WTC11 (cell line): ENCODE data around the gene ZC3H4. TPM values are rescaled to one million over a fixed set of nuclear protein-coding genes. Genes with fewer than 3 reads are reported as not detected.

Experiments used
- ATAC-seq: fragments of 200-7000 bp; cut with Tn5 transposase; 2 replicates; pipeline ENCODE4 v1.10.0; 2021; ENCODE audit warnings: mild to moderate bottlenecking, moderate library complexity
- CTCF ChIA-PET: fragments of 300-600 bp; sonication (Branson Sonifier 250); formaldehyde crosslinking; loops from one replicate; lab custom pipeline; 2021; ENCODE audit warnings: antibody characterized with exemption; lab: Charles Lee
- POLR2A ChIA-PET: fragments of 350-600 bp; sonication (Branson Sonifier 250); formaldehyde crosslinking; loops from one replicate; lab custom pipeline; 2021; ENCODE audit warnings: antibody characterized with exemption; lab: Charles Lee
- DNase-seq: peaks from one replicate; pipeline ENCODE4 v3.0.0; 2021; ENCODE audit warnings: low spot score
- H3K27ac Mint-ChIP-seq: 2 replicates; pipeline ENCODE4 v1.8.0; 2021; ENCODE audit warnings: mixed read lengths
- H3K27me3 Mint-ChIP-seq: 2 replicates; pipeline ENCODE4 v1.8.0; 2021; ENCODE audit warnings: low read depth, mild to moderate bottlenecking, moderate library complexity, mixed read lengths
- H3K36me3 Mint-ChIP-seq: 2 replicates; pipeline ENCODE4 v1.8.0; 2021; ENCODE audit warnings: mixed read lengths
- H3K4me1 Mint-ChIP-seq: 2 replicates; pipeline ENCODE4 v1.8.0; 2022; ENCODE audit warnings: mixed read lengths
- H3K4me3 Mint-ChIP-seq: 2 replicates; pipeline ENCODE4 v1.8.0; 2021; ENCODE audit warnings: mild to moderate bottlenecking, moderate library complexity, mixed read lengths
- H3K9me3 Mint-ChIP-seq: 2 replicates; pipeline ENCODE4 v1.8.0; 2021; ENCODE audit warnings: mixed read lengths
- ARID4B ChIP-seq: sonication (generic); formaldehyde crosslinking; IDR thresholded peaks from 2 replicates; pipeline ENCODE4 v1.8.0; 2023; ENCODE audit warnings: missing genetic modification reagents, mild to moderate bottlenecking, borderline replicate concordance
- E2F5 ChIP-seq: sonication (generic); formaldehyde crosslinking; IDR thresholded peaks from 2 replicates; pipeline ENCODE4 v1.8.1; 2022; ENCODE audit warnings: mild to moderate bottlenecking, moderate library complexity, missing genetic modification reagents
- ELF4 ChIP-seq: sonication (generic); formaldehyde crosslinking; IDR thresholded peaks from 2 replicates; pipeline ENCODE4 v1.8.1; 2022; ENCODE audit warnings: low read depth, mild to moderate bottlenecking, moderate library complexity, missing genetic modification reagents
- FOXK1 ChIP-seq: sonication (generic); formaldehyde crosslinking; IDR thresholded peaks from 2 replicates; pipeline ENCODE4 v1.8.0; 2022; ENCODE audit warnings: mild to moderate bottlenecking, moderate library complexity, missing genetic modification reagents
- GABPB1 ChIP-seq: sonication (generic); formaldehyde crosslinking; IDR thresholded peaks from 2 replicates; pipeline ENCODE4 v1.8.1; 2023; ENCODE audit warnings: mild to moderate bottlenecking, missing genetic modification reagents
- HMGA2 ChIP-seq: fragments of 250-450 bp; sonication (Bioruptor Pico); IDR thresholded peaks from 2 replicates; pipeline ENCODE4 v1.4.0; 2021; ENCODE audit warnings: mild to moderate bottlenecking, moderate library complexity
- IRF1 ChIP-seq: sonication (generic); formaldehyde crosslinking; IDR thresholded peaks from 2 replicates; pipeline ENCODE4 v1.8.0; 2023; ENCODE audit warnings: missing genetic modification reagents
- MAX ChIP-seq: sonication (generic); formaldehyde crosslinking; IDR thresholded peaks from 2 replicates; pipeline ENCODE4 v1.8.0; 2022; ENCODE audit warnings: mild to moderate bottlenecking, missing genetic modification reagents
- MXD4 ChIP-seq: fragments of 250-450 bp; sonication (Bioruptor Pico); IDR thresholded peaks from 2 replicates; pipeline ENCODE4 v1.8.0; 2021; ENCODE audit warnings: mild to moderate bottlenecking, moderate library complexity, borderline replicate concordance
- MYBL2 ChIP-seq: sonication (generic); formaldehyde crosslinking; IDR thresholded peaks from 2 replicates; pipeline ENCODE4 v1.8.1; 2023; ENCODE audit warnings: mild to moderate bottlenecking, moderate library complexity, missing genetic modification reagents
- NFATC4 ChIP-seq: fragments of 250-450 bp; sonication (Bioruptor Pico); IDR thresholded peaks from 2 replicates; pipeline ENCODE4 v1.9.0; 2021; ENCODE audit warnings: mild to moderate bottlenecking
- NFE2L1 ChIP-seq: sonication (generic); formaldehyde crosslinking; IDR thresholded peaks from 2 replicates; pipeline ENCODE4 v1.8.1; 2023; ENCODE audit warnings: missing genetic modification reagents
- SMAD3 ChIP-seq: sonication (generic); formaldehyde crosslinking; IDR thresholded peaks from 2 replicates; pipeline ENCODE4 v1.8.0; 2022; ENCODE audit warnings: missing genetic modification reagents, mild to moderate bottlenecking, borderline replicate concordance
- ZBTB21 ChIP-seq: sonication (generic); formaldehyde crosslinking; IDR thresholded peaks from 2 replicates; pipeline ENCODE4 v1.8.1; 2023; ENCODE audit warnings: mild to moderate bottlenecking, missing genetic modification reagents, borderline replicate concordance
- ZNF396 ChIP-seq: fragments of 250-450 bp; sonication (Bioruptor Pico); IDR thresholded peaks from 2 replicates; pipeline ENCODE4 v1.8.0; 2021; ENCODE audit warnings: mild to moderate bottlenecking, moderate library complexity, borderline replicate concordance
- ZNF416 ChIP-seq: fragments of 250-450 bp; sonication (Bioruptor Pico); IDR thresholded peaks from 2 replicates; pipeline ENCODE4 v1.9.0; 2021; ENCODE audit warnings: mild to moderate bottlenecking, inconsistent platforms
- ZNF671 ChIP-seq: fragments of 250-450 bp; sonication (Bioruptor Pico); IDR thresholded peaks from 2 replicates; pipeline ENCODE4 v1.8.0; 2021; ENCODE audit warnings: mild to moderate bottlenecking
- total RNA-seq: library from RNA; stranded (reverse); gene quantifications from 3 replicates; pipeline ENCODE4 v1.2.3, GENCODE V29; 2021
- TF ChIP-seq, protein P1 (sequence below): fragments of 250-450 bp; sonication (Bioruptor Pico); conservative IDR thresholded peaks from 2 replicates; pipeline ENCODE4 v1.9.0; 2021; ENCODE audit warnings: mild to moderate bottlenecking
- TF ChIP-seq, protein P2 (sequence below): sonication (generic); formaldehyde crosslinking; IDR thresholded peaks from 2 replicates; pipeline ENCODE4 v1.8.1; 2023; ENCODE audit warnings: mild to moderate bottlenecking, missing genetic modification reagents
- TF ChIP-seq, protein P3 (sequence below): sonication (generic); formaldehyde crosslinking; IDR thresholded peaks from 2 replicates; pipeline ENCODE4 v1.8.1; 2023; ENCODE audit warnings: mild to moderate bottlenecking, missing genetic modification reagents, moderate library complexity
- TF ChIP-seq, protein P4 (sequence below): sonication (generic); formaldehyde crosslinking; IDR thresholded peaks from 2 replicates; pipeline ENCODE4 v1.8.0; 2022; ENCODE audit warnings: mild to moderate bottlenecking, missing genetic modification reagents
- TF ChIP-seq, protein P5 (sequence below): sonication (generic); formaldehyde crosslinking; conservative IDR thresholded peaks from 2 replicates; pipeline ENCODE4 v1.8.1; 2023; ENCODE audit warnings: mild to moderate bottlenecking, low read depth, missing genetic modification reagents, moderate library complexity

The ZC3H4 gene
- total RNA-seq, 1 experiment from 2014 or later, result 67.2 TPM

GRCh38 chr19:47089767-47090350, 23.7 kb downstream of the ZC3H4 start (continued):
- no peak for TF ChIP-seq ZNF416 (CRISPR knock-in tag)
- no peak for TF ChIP-seq ARID4B (CRISPR knock-in tag)

GRCh38 chr19:47086280-47086679, 27.3 kb downstream of the ZC3H4 start:
- POLR2A ChIA-PET, result no interaction called here
- H3K27me3 Mint-ChIP-seq, result no peaks in the 10 kb centered on the region
- TF ChIP-seq, protein P1, sequence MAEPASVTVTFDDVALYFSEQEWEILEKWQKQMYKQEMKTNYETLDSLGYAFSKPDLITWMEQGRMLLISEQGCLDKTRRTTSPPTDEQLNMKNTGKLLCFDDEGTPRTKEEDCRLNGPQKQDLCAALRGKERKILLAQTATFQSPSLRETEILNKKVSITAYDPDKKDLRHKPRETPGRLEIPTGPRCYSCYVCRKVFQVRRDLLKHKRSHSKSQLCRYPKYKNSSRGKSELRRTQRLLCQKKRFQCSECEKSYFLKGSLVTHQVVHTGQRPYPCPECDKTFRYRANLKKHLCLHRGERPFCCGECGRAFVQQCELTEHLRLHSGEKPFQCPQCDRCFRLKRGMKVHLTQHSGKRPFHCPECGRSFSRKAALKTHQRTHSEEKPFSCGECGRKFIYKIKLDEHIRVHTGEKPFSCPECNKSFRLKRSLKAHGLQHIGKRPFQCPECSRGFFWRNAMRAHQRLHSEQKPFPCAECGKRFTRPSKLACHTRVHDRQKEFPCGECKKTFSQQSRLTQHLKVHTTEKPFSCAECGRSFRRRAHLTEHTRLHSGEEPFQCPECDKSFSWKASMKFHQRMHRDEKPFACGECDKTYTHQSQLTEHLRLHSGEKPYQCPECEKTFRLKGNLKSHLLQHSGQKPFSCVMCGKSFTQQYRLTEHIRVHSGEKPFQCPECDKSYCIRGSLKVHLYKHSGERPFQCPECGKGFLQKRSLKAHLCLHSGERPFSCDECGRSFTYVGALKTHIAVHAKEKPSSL, result no peak
- no peak for TF ChIP-seq NFE2L1 (CRISPR knock-in tag)
- TF ChIP-seq ZBTB21, result no peak
- TF ChIP-seq, protein P2, sequence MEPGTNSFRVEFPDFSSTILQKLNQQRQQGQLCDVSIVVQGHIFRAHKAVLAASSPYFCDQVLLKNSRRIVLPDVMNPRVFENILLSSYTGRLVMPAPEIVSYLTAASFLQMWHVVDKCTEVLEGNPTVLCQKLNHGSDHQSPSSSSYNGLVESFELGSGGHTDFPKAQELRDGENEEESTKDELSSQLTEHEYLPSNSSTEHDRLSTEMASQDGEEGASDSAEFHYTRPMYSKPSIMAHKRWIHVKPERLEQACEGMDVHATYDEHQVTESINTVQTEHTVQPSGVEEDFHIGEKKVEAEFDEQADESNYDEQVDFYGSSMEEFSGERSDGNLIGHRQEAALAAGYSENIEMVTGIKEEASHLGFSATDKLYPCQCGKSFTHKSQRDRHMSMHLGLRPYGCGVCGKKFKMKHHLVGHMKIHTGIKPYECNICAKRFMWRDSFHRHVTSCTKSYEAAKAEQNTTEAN, result no peak
- TF ChIP-seq E2F5 (CRISPR knock-in tag), result no peak
- no peak for TF ChIP-seq NFATC4
- TF ChIP-seq, protein P3, sequence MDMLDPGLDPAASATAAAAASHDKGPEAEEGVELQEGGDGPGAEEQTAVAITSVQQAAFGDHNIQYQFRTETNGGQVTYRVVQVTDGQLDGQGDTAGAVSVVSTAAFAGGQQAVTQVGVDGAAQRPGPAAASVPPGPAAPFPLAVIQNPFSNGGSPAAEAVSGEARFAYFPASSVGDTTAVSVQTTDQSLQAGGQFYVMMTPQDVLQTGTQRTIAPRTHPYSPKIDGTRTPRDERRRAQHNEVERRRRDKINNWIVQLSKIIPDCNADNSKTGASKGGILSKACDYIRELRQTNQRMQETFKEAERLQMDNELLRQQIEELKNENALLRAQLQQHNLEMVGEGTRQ, result no peak
- no peak for TF ChIP-seq ELF4
- TF ChIP-seq ZNF396 (CRISPR knock-in tag), result no peak
- TF ChIP-seq MAX (CRISPR knock-in tag), result no peak
- TF ChIP-seq, protein P4, sequence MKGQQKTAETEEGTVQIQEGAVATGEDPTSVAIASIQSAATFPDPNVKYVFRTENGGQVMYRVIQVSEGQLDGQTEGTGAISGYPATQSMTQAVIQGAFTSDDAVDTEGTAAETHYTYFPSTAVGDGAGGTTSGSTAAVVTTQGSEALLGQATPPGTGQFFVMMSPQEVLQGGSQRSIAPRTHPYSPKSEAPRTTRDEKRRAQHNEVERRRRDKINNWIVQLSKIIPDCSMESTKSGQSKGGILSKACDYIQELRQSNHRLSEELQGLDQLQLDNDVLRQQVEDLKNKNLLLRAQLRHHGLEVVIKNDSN (CRISPR knock-in tag), result no peak
- TF ChIP-seq GABPB1, result no peak
- no peak for TF ChIP-seq MYBL2 (CRISPR knock-in tag)
- no peak for TF ChIP-seq IRF1 (CRISPR knock-in tag)
- TF ChIP-seq FOXK1, result no peak
- TF ChIP-seq SMAD3 (CRISPR knock-in tag), result no peak
- TF ChIP-seq, protein P5, sequence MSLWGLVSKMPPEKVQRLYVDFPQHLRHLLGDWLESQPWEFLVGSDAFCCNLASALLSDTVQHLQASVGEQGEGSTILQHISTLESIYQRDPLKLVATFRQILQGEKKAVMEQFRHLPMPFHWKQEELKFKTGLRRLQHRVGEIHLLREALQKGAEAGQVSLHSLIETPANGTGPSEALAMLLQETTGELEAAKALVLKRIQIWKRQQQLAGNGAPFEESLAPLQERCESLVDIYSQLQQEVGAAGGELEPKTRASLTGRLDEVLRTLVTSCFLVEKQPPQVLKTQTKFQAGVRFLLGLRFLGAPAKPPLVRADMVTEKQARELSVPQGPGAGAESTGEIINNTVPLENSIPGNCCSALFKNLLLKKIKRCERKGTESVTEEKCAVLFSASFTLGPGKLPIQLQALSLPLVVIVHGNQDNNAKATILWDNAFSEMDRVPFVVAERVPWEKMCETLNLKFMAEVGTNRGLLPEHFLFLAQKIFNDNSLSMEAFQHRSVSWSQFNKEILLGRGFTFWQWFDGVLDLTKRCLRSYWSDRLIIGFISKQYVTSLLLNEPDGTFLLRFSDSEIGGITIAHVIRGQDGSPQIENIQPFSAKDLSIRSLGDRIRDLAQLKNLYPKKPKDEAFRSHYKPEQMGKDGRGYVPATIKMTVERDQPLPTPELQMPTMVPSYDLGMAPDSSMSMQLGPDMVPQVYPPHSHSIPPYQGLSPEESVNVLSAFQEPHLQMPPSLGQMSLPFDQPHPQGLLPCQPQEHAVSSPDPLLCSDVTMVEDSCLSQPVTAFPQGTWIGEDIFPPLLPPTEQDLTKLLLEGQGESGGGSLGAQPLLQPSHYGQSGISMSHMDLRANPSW (CRISPR knock-in tag), result no peak
- no peak for TF ChIP-seq ZNF671 (CRISPR knock-in tag)
- no peak for TF ChIP-seq MXD4 (CRISPR knock-in tag)
- TF ChIP-seq HMGA2, result no peak
- TF ChIP-seq, all 79 proteins: peak for 0
- Mint-ChIP-seq H3K27ac (no peak overlapping the region; the same call in 1 of the 2 replicates), H3K9me3 (no peaks in the 10 kb centered on the region), H3K4me3 (no peak overlapping the region), H3K36me3 (peaks cover 80% of the 10 kb centered on the region), H3K4me1 (peaks cover 13% of the 10 kb centered on the region)
- no peak for ATAC-seq
- no peak for DNase-seq
- CTCF ChIA-PET, result interaction anchor here (0.6 kb wide), 1 partner anchor 30 kb away, joined by 3 read pairs; no protein-coding TSS in a partner anchor
